ENCODE results near the gene TNIK. TPM values are rescaled to one million over a fixed set of nuclear protein-coding genes. Genes with fewer than 3 reads are reported as not detected.

Gene TNIK
- total and polyA plus RNA-seq, 2 of the 13 experiments (the other 11 are each of a cell fraction or from before 2014, with no cell fraction given), result 0.15 to 0.22 TPM

GRCh38 chr3:171021377-171021776 lies 438.8 kb downstream of the TNIK start:
- Histone ChIP-seq H3K4me1 (ENCODE audit: insufficient read depth, low read length) (peaks cover 67% of the 10 kb centered on the region), H3K36me3 (replicated peaks in 1 of 2; ENCODE audit: control insufficient read depth in 1 of 2, insufficient read depth in 2 of 2, low read length in 2 of 2) (no peaks in the 10 kb centered on the region; a peak in 1 of 5 replicates), H2AFZ (ENCODE audit: low read length) (no peak overlapping the region), H3K9me3 (ENCODE audit: low read length) (no peaks in the 10 kb centered on the region), H3K4me3 (replicated peaks in 1 of 3; ENCODE audit: insufficient read depth in 1 of 3, low read depth in 2 of 3, low read length in 3 of 3) (no peak overlapping the region), H3K27ac (ENCODE audit: extremely low read length, insufficient read depth, low read length) (no peak overlapping the region), H4K20me1 (ENCODE audit: insufficient read depth, low read length) (no peaks in the 10 kb centered on the region), H3K9ac (ENCODE audit: insufficient read depth, low read depth, low read length) (no peak overlapping the region), H3K79me2 (ENCODE audit: insufficient read depth, low read length) (peaks cover 74% of the 10 kb centered on the region), H3K4me2 (ENCODE audit: low read depth, low read length) (no peak overlapping the region), H3K27me3 (ENCODE audit: control insufficient read depth in 1 of 2, insufficient read depth in 2 of 2, low read length in 2 of 2) (no peaks in the 10 kb centered on the region)
- ATAC-seq (no peak), DNase-seq (ENCODE audit: low spot score) (no peak), FAIRE-seq (no peak)
- in situ Hi-C loops (cut with HindIII; ENCODE audit: extremely low pct_ligation_motif_present, low pct_unique_long_range_greater_than_20kb), result no loop called here
- TF ChIP-seq ZMYM3 (CRISPR knock-in tag; IDR thresholded peaks at IDR 0.05) (0 out of 2 replicates have a peak, but pooled peaks have one; percentile 22), ZNF121 (CRISPR knock-in tag; IDR thresholded peaks at IDR 0.05) (peak; percentile 76; the same call in 1 of the 2 replicates), ZNF766 (CRISPR knock-in tag; IDR thresholded peaks at IDR 0.05; ENCODE audit: borderline replicate concordance) (no peak), ZKSCAN1 (IDR thresholded peaks at IDR 0.05; ENCODE audit: low read length) (no peak), HNF4G (IDR thresholded peaks at IDR 0.05; ENCODE audit: borderline replicate concordance, low read depth, low read length) (no peak), HNF4G (CRISPR knock-in tag; IDR thresholded peaks at IDR 0.05; ENCODE audit: borderline replicate concordance, low read depth) (no peak), ZNF770 (CRISPR knock-in tag; IDR thresholded peaks at IDR 0.05) (peak; percentile 76)
- intact Hi-C loops (cut with micrococcal nuclease; ENCODE audit: unreplicated experiment), result no loop called here
- WGBS (ENCODE audit: low lambda C conversion rate), result 93% methylated on average over 4 of the region's 4 CpGs
- POLR2A ChIA-PET, result interaction anchor here (2.8 kb wide), 1 partner anchor 23 kb away, joined by 9 read pairs; no protein-coding TSS in a partner anchor
- CTCF ChIA-PET (ENCODE audit: low intra/inter-chr PET ratio, low total read pairs), result no interaction called here
- no TSS peak for BruUV-seq (replicated peaks)

Measured in HepG2 (cell line).